Posterior cingulate gyrus (tissue), 11 donors: ENCODE measurements around the gene UTP15.

Experiments
- DNase-seq, 10 donors: peaks; one replicate each; pipeline versions ENCODE4 v3.0.0 to v3.0.0-alpha.2; 2020 to 2021; ENCODE audit warnings: mixed read lengths in 3 of 10
- intact Hi-C: fragments of 100-400 bp; cut with DNase I; formaldehyde crosslinking; loops from one replicate; pipeline ENCODE4 v1.15.1; 2023

The UTP15 gene

DNA sequence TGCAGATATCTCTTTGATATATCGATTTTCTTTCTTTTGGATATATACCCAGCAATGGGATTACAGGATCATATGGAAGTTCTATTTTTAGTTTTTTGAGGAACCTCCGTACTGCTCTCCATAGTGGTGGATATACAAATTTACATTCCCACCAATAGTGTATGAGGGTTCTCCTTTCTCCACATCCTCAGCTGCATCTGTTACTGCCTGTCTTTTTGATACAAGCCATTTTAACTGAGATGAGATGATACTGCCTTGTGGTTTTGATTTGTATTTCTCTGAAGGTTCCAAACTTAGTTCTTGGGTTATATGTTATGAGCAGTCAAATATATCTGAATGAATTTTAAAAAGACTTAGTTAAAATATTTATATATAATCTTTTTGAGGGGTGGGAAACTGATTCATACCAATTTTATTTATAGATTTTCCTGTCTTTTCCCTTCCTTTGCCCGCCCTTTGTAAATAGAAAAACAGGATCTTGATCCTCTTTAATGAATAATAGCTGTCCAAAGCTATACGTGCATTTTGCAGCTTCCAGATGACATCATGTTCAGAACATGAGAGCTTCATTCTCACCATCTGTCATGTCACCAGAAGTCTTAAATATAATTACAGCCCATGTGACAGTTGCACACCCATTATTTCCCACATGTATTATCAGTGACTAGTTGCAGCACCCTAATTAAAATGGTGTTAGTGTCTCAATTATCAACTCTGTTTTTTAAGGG lies 54.2 kb downstream of the UTP15 start:
- DNase-seq = no peak

DNA sequence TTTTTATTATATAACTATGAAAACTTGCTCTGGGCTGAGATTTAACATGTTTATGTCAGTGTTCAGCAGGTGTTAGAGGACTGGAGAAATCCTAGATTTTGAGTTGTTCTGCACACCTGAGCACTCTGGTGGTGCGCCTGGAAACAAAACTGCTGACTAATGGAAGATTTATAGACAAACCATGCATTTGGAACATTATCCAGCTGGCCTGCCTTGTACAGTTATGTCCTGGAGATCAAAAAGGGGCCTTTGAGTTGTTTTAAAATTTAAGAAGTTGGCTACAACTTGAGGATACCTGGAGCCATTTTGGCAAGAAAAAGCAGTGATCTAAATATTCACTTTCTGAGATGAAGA lies 54.8 kb downstream of the UTP15 start:
- DNase-seq = no peak
- intact Hi-C loops = no loop called here

More for the DNA sequence above, 54.2 kb downstream of the UTP15 start:
- intact Hi-C loops = no loop called here

DNA sequence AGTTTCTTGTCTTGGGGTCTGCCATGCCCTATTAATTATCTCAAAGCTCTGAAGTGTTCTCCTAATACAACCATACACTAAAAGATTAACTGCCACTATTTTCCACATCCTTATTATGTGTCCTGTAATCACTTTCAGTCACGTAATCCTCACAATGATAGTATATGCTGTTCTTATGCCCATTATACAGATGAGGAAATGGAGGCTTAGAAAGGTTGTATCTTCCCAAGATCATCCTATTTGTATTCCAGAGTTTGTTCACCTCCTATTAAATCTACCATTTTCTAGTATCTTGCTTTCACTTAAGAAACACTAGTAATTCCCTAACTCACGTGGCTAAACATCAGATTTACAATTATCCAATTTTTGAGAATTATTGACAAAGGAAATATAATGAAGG lies 57.5 kb downstream of the UTP15 start:
- intact Hi-C loops = no loop called here
- no peak for DNase-seq

- DNase-seq = no peak
- intact Hi-C loops = no loop called here
Measured at GRCh38 chr5:73623901-73624404, 58.4 kb downstream of the UTP15 start.

GRCh38 chr5:73624888-73625287 lies 59.3 kb downstream of the UTP15 start:
- peak in 1 of 10 donors; percentile 62 for DNase-seq
- intact Hi-C loops = no loop called here

GRCh38 chr5:73625372-73625943 lies 59.9 kb downstream of the UTP15 start:
- DNase-seq = peak in 3 of 10 donors; percentile 7 to 80 (median 23)
- intact Hi-C loops = no loop called here

GRCh38 chr5:73625944-73626811 lies 60.6 kb downstream of the UTP15 start, which contains the start of gene ARHGEF28:
TSS of gene ARHGEF28 (plus strand) at chr5:73626196. CDS start at chr5:73684852, 58,656 bp downstream.
- peak in 8 of 10 donors; percentile 19 to 88 (median 56) for DNase-seq
- intact Hi-C loops = no loop called here

- intact Hi-C loops = no loop called here
- peak in 2 of 10 donors; percentile 57 to 69 for DNase-seq
Measured at GRCh38 chr5:73626814-73627313, 61.3 kb downstream of the UTP15 start.

GRCh38 chr5:73629456-73629855 lies 63.9 kb downstream of the UTP15 start:
- DNase-seq = no peak
- intact Hi-C loops = no loop called here

DNA sequence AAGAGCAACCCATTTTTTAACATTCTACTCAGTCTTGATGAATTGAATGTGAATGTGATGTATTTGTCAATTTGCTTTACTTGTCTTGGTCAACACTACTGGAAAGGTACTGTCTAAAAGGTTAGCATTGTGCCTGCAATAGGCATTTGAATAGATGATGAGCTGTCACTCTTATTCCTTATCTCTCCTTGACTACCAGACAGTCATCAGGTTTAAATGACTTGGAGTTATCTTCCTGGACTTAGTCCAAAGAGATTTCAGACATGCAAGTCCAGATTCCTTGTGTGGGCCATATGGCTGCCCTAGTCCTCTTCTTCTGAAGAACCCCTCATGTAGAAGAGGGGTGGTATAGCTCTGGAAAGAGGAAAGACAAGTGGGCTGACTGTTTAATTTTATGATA lies 65.2 kb downstream of the UTP15 start:
- intact Hi-C loops = no loop called here
- DNase-seq = no peak

GRCh38 chr5:73631500-73631899 lies 66.0 kb downstream of the UTP15 start:
- intact Hi-C loops = no loop called here
- no peak for DNase-seq
